GM19351 (cell line): Measurements from ENCODE around the gene OST4.
"Not testable (repeated sequence)": the region's sequence is repeated elsewhere in the genome, so short reads cannot be mapped to it uniquely, and the experiment has no call there.

ENCODE experiments used
- ATAC-seq: cut with Tn5 transposase; IDR thresholded peaks from one replicate; pipeline ENCODE4 v1.9.1; 2021; ENCODE audit warnings: mild to moderate bottlenecking, moderate library complexity; ENCODE audit not compliant: unreplicated experiment

The OST4 gene

DNA sequence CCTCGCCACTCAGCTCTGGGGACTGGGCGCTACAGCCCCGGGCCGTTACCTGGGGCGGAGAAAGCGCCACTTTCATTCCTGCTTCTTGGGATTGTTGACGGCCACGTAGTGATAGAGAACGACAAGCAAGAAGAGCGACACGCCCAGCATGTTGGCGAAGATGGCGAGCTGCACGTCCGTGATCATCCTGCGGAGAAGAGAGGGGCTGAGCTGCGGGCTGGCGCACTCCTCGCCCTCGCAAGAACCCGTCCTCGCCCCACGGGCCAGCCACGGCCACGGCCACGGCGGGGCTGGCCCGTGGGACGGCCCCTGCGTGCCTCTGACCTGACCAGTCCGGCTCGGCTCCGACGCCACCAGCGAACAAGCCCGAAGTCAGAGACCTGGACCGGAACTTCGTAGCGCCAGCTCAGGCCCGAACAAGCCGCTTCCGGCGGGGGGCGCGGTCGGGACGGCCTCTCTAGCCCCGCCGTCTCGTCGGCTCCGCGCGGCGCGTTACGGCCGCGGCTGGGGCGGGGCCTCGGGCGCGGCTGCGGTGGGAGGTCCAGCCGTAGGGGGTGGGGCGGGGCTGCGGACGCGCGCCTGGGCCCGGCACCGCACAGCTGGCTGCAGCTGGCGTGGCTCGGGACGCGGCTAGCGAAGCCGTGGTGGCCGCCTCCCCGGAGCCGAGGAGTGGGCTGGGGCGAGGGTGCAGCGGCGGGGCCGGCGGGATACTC lies at the start of gene OST4:
TSS of gene OST4 (minus strand) at position 378 of the 713 bp plus-strand sequence.
- ATAC-seq: peak; percentile 85

DNA sequence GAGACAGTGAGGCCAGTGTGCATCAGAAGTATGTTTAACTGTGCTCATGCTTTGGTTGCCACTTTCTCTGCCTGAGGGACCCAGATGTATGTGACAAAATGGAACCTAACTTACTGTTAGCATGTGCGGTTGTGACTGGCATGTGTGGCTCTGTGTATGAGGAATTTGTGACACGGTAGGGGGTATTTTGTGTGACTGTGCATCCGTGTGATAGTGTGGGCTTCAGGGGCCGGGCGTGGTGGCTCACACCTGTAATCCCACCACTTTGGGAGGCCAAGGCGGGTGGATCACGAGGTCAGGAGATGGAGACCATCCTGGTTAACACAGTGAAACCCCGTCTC lies 47.8 kb upstream of the OST4 start:
- not testable (repeated sequence) for ATAC-seq

DNA sequence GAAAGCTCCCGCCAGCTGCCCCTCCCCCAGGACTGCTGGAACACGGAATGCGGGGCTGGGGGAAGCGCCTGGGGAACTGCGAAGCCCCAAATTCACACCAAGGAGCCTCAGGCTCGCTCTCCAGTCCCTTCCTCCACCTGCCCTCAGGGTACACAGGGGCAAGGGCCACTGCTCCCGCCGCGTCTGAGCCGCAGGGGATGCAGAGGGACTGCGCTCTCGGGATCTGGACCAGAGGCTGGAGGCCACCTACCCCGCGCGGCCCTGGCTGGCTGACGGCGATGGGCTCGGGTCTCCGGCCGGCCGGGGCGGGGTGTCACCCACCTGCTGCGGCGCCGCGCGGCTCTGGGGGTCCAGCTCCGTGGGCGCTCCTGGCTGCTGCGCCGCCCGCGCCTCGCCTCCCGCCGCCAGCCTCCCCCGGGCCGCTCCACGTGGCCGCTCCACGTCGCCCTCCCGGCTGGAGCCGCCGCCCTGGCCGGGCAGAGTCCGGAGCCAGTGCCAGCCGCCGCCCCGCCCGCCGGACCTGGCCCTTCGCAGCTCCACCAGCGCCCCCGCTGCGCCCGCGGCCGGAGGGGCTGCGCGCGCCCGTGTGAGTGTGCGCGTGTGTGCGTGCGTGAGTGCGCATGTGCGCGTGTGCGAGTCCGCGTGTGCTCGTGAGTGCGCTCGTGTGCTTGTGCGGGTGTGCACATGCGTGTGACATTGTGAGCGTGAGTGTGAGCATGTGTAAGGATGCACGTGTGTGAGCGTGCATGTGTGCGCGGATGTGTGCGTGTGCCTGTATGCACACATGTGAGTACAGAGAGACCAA lies 47.3 kb upstream of the OST4 start, which contains the start of gene CGREF1:
TSS of gene CGREF1 (minus strand) at position 604 of the 805 bp plus-strand sequence. CDS start 14,762 bp downstream, outside the sequence.
- no peak for ATAC-seq

GRCh38 chr2:27117995-27118524 lies 46.6 kb upstream of the OST4 start:
- ATAC-seq: no peak

GRCh38 chr2:27115519-27115918 lies 44.1 kb upstream of the OST4 start:
- ATAC-seq: no peak

DNA sequence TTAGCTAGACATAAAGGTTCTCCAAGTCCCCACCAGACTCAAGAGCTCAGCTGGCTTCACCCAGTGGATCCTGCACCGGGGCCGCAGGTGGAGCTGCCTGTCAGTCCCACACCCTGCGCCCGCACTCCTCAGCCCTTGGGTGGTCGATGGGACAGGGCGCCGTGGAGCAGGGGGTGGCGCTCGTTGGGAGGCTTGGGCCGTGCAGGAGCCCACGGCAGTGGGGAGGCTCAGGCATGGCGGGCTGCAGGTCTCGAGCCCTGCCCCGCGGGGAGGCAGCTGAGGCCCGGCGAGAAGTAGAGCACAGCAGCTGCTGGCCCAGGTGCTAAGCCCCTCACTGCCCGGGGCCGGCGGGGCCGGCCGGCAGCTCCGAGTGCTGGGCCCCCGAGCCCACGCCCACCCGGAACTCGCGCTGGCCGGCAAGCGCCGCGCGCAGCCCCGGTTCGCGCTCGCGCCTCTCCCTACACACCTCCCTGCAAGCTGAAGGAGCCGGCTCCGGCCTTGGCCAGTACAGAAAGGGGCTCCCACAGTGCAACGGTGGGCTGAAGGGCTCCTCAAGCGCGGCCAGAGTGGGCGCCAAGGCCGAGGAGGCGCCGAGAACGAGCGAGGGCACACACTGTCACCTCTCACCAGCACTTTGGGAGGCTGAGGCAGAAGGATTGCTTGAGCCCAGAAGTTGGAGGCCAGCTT lies 40.1 kb upstream of the OST4 start:
- not testable (repeated sequence) for ATAC-seq

- not testable (repeated sequence) for ATAC-seq
These were observed 39.3 kb upstream of the OST4 start for GRCh38 chr2:27110603-27111352.

GRCh38 chr2:27109083-27109482 lies 37.6 kb upstream of the OST4 start:
- ATAC-seq: no peak

GRCh38 chr2:27108221-27108620 lies 36.8 kb upstream of the OST4 start:
- no peak for ATAC-seq

DNA sequence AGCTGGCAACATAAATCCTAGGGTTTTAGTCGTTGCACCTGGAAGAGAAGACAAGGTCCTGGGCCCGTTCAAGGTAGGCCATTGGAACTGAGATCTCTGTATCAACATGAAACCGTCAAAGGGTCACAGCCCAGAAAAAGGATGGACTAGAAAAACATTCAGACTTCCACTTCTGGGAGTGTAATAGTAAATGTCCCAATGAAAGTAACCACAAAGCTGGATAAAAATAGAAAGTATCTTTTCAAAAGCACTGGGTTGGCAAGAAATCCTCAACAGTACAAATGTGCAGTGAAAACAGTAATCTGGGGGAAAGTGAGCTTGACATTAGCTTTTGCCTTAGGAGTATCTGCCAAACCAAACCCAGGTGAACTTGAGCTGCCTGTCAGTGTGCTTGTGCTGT lies 34.5 kb upstream of the OST4 start:
- ATAC-seq: no peak

DNA sequence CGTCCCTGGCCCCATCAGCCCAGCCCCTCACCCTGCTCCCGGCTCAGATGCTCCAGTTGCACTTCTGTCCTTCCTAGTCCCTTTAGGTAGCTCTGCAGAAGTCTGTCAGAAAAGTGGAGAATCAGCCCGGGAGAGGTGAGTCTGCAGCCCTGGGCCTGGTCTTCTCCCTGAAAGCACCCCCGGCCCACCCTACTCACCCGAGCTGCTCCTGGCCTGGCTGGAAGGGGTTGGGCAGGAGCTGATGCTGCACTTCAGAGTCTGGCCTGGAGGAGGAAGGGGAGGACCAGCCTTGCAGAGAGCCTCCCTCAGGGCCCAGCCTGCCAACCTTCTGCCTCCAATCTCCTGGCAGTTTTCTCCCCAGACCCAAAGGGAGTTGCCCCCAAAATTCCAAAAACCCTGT lies 30.9 kb upstream of the OST4 start:
- no peak for ATAC-seq

DNA sequence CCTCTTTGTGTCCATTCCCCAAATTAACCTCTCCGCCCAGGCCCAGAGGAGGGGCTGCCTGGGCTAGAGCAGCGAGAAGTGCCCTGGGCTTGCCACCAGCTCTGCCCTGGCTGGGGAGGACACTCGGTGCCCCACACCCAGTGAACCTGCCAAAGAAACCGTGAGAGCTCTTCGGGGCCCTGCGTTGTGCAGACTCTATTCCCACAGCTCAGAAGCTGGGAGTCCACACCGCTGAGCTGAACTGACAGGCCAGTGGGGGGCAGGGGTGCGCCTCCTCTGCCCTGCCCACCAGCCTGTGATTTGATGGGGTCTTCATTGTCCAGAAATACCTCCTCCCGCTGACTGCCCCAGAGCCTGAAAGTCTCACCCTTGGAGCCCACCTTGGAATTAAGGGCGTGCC lies 28.6 kb upstream of the OST4 start:
- no peak for ATAC-seq

DNA sequence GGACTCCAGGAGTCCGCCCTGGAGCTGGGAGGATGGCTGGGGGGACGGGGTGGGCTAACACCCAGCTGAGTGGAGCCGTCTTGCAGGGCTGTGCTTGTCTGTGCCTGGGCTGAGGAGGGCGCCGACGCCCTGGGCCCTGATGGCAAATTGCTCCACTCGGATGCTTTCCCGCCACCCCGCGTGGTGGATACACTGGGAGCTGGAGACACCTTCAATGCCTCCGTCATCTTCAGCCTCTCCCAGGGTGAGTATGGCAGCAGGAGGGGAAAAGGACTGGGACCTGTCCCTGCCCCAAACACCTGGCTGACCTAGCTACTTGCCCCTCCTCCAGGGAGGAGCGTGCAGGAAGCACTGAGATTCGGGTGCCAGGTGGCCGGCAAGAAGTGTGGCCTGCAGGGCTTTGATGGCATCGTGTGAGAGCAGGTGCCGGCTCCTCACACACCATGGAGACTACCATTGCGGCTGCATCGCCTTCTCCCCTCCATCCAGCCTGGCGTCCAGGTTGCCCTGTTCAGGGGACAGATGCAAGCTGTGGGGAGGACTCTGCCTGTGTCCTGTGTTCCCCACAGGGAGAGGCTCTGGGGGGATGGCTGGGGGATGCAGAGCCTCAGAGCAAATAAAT lies 28.0 kb upstream of the OST4 start:
- no peak for ATAC-seq

DNA sequence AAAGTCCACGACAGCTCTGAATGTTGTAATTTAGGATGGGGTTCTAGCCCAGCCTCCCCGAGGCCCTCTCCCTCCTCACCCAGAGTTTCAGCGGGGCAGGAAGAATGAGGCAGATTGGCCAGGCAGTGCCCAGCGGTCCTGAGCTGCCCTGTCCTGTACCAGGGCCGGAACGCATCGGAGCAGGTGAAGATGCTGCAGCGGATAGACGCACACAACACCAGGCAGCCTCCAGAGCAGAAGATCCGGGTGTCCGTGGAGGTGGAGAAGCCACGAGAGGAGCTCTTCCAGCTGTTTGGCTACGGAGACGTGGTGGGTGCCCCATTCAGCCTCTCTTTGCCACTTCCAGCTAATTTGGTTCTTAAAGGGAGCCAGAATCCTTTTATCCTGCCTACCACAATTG lies 25.9 kb upstream of the OST4 start:
- no peak for ATAC-seq

- ATAC-seq: no peak
These were observed 25.4 kb upstream of the OST4 start for GRCh38 chr2:27096748-27097297.

- no peak for ATAC-seq
These were observed 24.5 kb upstream of the OST4 start for GRCh38 chr2:27095745-27096651.

- ATAC-seq: no peak
These were observed 23.9 kb upstream of the OST4 start for GRCh38 chr2:27095427-27095744.

DNA sequence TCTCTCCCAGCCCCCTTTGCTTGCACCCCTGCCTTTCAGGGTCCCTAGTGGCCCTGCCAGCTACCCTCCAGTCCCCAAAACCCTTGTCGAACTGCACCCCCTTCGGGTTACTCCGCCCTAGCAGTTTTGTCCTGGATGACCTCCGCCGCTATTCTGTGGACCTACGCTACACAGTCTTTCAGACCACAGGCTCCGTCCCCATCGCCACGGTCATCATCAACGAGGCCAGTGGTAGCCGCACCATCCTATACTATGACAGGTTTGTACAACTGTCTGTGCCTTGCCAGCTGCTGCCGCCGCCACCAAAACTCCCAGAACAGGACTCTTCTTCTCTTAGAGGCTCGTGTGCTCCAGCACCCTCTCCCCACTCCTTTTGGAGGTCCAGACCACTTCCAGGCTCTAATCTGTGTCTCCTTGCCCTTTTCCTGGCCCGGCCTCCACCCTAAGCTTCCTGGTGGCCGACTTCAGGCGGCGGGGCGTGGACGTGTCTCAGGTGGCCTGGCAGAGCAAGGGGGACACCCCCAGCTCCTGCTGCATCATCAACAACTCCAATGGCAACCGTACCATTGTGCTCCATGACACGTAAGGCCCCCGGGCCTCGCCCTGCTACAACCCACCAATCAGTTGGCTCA lies 23.0 kb upstream of the OST4 start:
- no peak for ATAC-seq
